ENCODE data around the gene CGB1.
A peak's percentile ranks its signal among the peaks of the same experiment; 100 is the strongest.
"Not testable (repeated sequence)": the region's sequence is repeated elsewhere in the genome, so short reads cannot be mapped to it uniquely, and the experiment has no call there.

CGB1 gene

DNA sequence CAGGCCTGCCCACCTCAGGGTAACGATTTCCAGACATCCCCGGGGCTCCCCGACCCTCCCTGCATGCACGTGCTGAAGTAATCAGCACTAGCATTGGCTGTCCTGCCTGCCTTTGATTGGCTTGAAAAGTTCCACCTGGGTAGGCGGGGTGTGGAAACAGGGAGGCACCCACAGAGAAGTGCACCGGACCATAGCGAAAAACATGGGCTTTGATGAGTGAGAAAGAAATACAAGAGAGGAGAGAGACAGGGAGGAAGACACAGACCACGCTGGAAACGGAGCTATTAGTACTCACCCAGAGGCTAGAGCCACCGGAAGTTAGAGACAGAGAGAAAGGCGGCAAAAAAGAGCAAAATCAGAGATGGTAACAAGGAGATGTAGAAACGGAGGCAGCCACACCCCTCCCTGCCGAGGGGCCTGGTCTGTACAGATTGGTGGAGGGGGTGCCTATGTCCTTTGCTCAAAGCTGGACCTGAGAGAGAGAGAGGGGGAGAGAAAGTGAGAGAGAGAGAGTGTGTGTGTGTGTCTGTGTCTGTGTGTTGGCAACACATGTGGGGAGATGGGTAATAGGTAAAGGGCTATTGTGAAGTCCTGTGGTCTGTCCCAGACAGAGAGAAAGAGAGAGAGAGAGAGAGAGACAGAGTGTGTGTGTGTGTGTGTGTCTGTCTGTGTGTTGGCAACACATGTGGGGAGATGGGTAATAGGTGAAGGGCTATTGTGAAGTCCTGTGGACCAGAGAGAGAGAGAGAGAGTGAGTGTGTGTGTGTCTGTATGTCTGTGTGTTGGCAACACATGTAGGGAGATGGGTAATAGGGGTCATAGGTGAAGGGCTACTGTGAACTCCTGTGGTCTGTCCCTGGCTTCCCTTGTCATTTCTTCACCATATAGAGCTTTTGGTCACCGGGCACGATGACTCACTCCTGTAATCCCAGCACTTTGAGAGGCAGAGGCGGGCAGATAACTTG is 15.5 kb downstream of the CGB1 start:
- no peak for DNase-seq (ENCODE audit: low spot score)

DNA sequence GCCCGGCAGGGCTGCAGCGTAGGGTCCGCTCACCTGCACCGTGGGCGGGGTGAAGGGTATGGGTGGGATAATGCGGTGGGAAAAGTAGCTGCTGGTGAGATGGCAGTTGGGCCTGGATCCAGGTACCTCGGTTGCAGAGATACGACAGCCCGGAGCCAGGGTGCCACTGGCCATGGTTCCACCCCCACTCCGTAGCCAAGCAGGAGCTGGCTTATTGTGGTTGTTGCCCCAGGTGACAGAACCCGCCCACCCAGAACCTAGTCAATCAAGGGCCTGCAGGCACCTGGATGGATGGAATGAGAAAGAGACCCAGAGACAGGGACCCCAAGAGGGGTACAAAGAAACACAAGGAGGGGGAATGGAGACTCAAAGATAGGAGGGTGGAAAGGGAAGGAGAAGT is 16.4 kb downstream of the CGB1 start:
- no peak for DNase-seq (ENCODE audit: low spot score)

DNA sequence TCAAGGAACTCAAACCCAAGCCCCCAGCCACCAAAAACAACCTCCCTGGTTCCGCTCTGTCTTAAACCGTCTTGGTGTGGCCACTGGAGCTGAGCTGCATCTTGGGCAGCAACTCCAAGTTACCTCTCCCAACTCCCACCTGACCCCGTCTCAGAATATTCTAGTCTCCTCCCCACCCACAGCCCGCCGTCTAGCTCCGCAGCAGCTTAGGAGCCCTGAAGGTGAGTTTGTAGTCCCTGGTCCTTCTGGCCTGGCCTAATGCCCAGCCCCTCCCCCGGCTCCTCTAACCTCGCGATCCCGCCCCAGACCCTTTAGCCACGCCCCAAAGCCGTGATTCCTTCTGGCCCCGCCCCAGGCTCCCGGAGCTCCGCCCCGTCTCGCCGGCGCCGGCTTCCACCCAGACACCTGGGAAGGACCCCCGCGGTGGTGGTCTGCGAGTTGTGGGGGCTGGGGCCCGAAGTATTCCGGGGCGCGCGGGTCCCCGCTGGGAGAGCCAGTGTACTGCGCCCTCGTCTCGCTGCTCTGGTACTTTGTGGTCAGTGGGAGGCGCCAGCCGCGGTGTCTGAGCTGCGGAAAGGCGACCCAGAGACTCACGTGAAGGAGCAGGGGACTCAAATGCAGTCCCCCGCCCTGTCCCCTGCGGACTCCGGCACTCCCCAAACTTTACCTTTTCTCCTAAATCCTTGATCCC is 17.3 kb downstream of the CGB1 start:
- DNase-seq (ENCODE audit: low spot score): no peak

DNA sequence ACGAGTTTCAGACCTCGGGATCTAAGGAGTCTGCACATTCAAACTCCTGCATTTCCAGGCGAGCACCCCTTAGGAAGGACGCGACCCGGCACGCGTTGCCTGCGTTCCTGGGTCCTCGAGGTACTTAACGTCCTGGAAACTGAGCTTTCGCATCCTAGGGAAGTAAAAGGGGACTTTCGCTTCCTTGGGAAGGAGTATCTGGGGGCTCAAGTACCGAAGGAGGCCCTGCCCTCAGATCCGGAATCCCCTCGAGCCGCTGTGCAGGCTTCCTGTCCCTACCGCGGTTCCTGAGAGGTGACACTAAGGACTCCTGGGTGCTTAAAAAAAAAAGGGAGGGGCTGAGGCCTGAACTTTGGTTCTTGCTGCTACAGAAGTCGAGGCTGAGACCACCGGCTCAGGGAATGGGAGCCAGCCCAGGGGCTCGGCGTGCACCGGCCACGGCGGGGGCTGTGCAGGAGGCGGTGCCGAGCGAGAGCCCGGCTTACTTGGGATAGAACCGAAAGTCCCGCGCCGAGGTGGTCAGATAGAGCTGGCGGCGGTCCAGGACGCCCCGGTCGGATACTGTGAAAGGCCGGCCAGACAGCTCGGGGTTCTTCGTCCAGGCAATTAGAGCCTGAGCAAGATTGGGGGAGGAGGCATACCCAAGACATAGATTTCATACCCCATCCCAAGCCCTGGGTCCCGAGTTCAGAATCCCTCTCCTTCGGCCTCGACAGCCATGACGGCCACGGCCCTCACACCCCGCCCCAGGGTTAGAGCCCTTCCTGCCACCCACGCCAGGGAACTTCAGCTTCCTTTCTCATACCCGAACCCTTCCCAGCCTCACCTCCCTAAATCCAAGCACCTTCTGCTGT is 18.1 kb downstream of the CGB1 start:
- DNase-seq (ENCODE audit: low spot score): not testable (repeated sequence)

DNA sequence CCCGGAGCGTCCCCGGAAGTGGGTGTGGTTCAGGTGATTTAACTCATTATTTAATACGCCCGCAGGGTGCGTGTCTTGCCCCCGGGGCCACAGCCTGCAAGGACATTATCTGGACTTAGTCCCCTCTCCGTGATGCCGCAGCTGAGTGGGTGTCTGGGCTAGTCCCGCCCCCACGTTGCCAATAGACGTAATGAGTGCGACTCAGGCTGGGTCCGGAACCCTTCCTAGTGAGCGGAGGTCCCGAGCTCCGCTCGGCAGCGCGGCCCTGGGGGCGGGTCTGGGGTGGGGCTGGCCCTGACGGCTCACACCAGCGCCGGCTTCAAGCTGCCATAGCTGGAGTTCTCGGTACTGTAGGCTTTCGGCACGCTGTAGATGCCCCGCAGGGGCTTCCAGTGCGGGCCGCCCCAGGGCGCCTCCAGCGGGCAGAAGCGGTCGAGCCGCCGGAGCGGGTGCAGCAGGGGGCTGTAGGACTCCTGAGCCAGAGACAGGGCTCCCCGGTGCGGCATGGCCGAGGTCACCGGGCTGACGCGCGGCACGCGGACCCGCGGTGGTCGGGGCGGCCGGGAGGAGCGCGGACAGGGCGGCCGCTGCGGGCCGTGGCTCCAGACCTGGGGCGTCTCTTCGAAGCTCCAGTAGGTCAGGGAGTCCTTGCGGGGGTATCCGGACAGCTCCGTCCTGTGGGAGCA is 18.9 kb downstream of the CGB1 start:
- no peak for DNase-seq (ENCODE audit: low spot score)

DNA sequence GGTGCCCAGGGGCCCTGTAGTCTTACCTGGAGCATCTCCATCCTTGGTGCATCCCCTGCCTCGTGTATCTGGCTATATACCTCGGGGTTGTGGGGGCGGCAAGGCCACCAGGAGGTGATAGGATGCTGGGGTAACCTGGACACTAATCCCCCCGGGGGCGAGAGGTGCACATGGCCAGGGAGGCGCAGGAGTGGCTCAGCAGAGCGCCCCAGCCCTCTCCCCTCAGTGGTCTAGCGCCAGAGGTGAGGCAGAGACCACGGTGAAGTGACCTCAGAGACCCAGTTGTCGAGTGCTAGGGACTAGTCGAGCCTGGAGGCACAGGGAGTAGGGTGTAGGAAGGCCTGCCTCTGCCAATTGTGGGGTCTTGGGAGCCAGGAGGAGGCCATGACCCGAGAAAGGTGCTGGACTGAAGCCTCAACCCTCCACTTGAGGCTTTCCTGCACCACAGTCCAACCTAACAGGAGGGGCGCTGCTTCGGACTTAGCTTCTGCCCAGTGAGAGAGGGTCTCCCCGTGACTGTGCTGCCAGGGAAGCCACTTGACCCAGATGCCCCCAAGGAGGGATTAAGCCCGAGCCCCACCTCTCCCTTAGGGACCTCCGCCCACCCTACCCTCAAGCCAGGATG is 19.5 kb downstream of the CGB1 start, which contains the start of gene LHB:
Gene LHB (minus strand): TSS at position 51 of the 625 bp plus-strand sequence. CDS start 10 bp downstream, at position 41.
- no peak for DNase-seq (ENCODE audit: low spot score)

DNA sequence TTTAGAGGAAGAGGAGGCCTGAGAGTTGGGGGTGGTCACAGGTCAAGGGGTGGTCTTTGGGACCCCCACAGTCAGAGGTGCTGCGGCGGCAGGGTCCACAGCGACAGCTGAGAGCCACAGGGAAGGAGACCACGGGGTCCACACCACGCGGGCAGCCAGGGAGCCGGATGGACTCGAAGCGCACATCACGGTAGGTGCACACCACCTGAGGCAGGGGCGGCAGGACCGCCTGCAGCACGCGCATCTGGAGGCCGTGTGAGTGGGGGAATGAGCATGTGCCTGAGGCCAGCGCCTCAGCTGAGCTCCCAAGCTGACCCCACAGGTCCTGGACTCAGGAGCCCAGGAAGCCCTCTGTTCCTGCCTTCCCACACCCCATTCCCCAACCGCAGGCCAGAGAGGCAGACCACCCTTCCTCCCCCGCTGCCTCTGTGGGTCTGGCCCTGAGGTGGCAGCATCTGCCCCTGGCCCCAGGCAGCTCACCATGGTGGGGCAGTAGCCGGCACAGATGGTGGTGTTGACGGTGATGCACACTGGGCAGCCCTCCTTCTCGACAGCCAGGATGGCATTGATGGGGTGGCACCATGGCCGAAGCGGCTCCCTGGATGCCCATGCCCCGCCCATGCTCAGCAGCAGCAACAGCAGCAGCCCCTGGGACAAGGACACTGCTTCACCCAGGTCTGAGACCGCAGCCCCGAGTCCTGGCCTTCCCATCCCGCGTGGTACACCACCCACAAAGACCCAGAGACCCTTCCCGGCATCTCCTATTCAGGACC is 20.4 kb downstream of the CGB1 start:
- no peak for DNase-seq (ENCODE audit: low spot score)

DNA sequence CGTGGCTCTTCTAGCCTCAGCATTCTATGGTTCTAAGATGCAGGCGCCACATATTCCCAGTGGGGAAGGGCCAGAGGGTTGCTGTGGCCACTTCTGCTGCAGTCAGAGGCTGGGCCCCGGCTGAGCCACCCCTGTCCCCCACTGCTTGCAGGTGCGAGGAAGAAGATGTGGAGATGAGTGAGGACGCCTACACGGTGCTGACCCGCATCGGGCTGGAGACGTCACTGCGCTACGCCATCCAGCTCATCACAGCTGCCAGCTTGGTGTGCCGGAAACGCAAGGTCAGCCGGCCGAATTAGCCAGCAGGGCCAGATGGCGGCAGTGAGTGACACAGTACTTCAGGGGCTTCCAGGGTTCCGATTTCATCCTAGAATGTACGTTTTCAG is 21.8 kb downstream of the CGB1 start:
- DNase-seq (ENCODE audit: low spot score): no peak

DNA sequence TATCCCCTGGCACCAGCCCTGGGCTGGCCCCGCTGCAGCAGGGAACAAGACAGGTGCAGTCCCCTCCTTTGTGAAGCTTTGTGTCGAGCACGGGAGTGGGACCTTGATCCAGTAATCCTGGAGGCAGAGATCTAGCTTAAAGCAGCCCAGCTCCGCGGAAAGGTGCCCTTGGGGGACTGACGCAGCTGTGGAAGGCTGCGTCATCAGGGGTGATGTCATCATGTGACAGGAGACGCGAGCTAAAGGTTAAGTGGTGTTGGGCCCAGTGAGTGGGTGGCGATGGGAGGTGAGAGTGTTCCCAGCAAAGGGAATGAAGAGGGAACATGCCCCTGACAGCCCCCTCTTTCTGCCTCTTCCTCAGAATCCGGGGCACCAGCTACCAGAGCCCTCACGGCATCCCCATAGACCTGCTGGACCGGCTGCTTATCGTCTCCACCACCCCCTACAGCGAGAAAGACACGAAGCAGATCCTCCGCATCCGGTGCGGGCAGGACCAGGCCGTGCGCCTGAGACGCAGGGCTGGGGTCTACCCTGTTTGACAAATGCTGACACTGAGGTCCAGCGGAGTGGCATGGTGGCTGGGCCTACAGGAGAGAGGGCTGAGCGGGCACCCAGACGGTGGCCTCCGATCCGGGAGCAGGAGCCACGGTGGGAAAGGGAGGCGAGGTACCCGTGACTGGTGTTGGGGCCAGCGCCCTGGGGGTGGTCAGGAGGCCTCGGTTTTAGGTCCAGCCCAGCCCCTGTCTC is 22.4 kb downstream of the CGB1 start:
- DNase-seq (ENCODE audit: low spot score): no peak

DNA sequence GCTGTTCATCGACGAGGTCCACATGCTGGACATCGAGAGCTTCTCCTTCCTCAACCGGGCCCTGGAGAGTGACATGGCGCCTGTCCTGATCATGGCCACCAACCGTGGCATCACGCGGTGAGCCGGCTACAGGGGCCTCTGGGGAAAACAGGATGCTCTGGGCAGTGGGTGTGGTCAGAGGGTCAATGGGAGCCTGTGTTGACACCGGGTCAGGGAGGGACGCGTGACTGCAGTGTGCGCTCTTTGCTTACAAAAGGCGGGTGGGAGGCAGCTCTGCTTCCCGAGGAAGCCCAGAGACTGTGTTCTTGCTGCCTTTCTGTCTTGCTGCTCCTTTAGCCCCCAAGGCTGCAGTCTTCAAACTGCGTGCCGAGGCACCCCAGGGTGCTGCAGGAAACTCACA is 25.5 kb downstream of the CGB1 start:
- no peak for DNase-seq (ENCODE audit: low spot score)

DNA sequence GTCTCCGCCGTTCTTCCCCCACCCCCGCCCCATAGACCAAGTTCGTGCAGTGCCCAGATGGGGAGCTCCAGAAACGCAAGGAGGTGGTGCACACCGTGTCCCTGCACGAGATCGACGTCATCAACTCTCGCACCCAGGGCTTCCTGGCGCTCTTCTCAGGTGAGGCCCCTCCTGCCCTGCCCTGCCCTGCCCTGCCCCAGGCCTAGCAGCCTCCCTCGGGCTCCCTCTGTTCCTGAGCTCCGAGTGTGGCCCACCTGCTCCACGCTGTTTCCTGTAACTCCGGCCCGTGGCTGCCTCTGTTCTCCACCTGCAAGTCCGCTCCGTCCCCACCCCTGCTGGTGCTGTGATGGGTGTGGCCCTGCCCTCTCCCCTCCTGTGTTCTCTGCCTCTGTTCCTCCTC is 26.2 kb downstream of the CGB1 start:
- no peak for DNase-seq (ENCODE audit: low spot score)

DNA sequence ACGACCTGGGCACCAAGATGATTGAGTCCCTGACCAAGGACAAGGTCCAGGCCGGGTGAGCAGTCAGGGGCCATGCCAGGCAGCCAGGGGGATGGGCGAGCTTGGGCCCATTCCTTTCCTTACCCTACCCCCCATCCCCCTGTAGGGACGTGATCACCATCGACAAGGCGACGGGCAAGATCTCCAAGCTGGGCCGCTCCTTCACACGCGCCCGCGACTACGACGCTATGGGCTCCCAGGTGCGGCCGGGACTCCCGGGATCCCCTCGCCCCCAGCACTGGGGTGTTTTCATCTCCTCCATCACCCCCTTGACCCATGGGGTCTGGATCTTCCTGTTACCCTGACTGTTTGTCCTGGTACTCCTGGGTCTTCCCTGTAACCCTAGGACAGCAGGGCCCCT is 26.9 kb downstream of the CGB1 start:
- no peak for DNase-seq (ENCODE audit: low spot score)

DNA sequence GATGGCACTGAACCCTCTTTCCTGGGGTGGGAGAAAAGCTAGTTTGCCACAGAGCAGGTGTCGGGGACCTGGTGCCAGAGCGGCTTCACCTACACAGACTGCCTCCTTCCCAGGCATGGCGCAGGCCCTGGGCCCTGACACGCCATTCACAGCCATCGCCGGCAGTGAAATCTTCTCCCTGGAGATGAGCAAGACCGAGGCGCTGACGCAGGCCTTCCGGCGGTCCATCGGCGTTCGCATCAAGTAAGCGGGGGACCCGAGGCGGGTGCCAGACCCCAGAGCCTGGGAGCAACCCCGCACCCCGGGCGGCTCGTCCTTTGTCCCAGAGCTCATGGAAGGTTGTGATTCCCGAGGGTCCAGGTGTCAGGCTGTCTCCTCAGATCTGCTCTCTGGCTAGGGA is 29.8 kb downstream of the CGB1 start:
- no peak for DNase-seq (ENCODE audit: low spot score)

DNA sequence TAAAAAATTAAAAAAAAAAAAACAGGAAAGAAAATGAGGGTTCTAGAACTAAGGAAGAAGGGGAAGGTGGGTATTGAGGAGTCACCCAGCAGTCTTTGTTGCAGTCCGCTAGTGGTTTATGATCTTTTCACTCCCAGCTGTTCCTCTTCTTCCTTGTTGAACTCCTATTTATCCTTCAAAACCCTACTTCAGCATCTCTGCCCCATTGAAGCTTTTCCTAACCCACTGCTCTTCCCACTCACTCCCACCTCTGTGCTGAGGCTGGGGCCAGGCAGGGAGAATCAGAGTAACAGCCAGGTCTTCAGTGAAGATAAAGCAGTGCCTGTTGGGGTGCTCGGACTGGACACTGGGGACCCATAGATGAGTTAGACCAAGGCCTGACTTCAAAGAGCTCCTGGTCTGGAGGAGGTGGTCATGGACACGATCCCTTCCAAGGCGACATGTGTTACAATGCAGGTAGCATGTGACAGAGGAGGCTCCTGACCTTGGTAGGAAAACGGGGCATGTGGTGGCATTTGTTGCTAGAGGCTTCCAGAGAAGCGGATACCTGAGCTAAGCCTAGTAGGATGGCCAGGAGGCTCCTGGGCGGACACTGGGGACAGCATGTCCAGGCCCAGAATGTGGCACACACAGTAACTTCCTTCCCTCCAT is 31.6 kb downstream of the CGB1 start:
- no peak for DNase-seq (ENCODE audit: low spot score)

DNA sequence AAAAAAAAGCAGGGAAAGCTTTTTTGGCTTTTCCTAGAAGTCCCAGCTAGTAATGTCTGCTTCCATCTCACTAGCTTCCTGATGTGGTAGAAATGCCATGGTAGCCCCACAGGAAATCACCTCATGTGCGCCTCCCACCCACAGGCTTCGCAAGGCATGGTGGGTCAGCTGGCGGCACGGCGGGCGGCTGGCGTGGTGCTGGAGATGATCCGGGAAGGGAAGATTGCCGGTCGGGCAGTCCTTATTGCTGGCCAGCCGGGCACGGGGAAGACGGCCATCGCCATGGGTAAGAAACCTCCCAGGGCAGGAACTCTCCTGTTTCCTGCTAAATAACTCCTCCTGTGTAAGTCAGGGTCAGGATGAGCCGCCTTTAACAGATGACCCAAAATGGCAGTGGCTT is 32.6 kb downstream of the CGB1 start:
- DNase-seq (ENCODE audit: low spot score): no peak

DNA sequence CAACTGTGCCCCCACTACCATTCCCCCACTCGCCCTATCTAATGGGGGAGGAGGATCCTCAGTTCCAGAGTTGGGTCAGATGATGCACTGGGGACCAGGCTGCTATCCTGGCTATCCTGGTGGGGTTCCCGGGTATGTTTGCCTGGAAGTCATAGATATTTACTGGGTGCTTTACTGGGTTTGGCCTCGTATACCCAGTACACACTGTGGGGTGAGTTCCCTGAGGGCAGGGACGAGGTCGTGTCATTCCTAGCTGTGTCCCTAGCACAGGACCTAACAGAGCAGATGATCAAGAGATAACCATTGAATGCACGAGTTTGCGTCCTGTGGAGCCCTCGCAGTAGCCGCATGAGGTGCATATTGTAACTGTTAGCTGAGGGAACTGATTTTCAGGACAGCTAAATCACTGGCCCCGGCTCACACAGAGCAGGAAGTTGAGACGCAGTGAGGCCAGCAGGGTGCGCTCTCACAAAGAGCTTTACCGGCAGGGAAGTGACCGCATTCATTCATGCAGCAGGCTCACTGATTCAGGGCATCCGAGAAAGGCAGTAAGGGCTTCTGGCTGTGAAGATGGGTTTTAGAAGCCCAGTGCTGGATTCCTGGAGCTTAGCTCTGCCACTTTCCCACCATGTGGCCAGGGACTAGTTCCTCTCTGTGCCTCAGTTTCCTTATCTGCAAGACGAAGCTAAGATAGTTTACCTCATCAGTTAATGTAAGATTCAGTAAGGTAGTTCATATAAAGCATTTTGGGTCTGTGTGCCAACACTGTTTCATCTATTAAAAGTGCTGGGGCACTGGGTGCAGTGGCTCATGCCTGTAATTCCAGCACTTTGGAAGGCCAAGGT is 37.0 kb downstream of the CGB1 start:
- peak; percentile 49 for DNase-seq (ENCODE audit: low spot score)

DNA sequence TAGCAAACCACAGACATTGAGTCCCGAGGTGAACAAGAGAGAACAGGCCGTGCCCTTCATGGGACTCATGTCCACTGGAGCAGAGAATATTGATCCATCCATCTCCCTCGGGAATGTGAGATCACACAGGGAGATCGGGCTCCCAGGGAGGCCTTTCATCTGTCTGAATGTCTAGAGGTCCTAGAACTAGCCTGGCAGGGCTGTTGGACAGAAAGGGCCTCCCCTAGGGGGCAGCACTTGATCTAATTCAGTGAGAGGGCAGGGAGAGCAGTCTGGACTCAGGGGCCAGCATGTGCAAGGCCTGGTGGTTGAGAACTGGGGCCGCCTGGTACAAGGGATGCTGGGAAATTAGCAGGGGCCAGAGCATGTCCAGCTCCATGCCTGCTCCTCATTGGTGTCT is 38.7 kb downstream of the CGB1 start:
- peak; percentile 66 for DNase-seq (ENCODE audit: low spot score)

DNA sequence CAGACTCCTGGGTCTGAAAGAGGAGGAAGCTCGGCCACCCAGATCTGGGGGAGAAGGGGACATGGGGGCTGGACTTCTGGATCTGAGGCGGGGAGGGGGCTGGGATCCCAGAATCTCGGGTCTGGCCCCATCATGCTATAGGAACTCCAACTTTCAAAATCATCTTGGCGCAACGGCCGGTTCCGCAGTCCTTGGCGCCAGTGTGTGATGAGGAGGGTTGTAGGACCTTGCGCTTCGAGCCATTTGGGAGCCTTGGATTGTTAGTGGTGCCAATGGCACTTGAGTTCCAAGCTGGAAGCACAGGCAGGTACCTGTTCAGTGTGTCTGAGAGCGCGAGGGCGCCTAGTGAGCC is 42.7 kb downstream of the CGB1 start:
- no peak for DNase-seq (ENCODE audit: low spot score)

All from hematopoietic multipotent progenitor cell treated with erythropoietin and hydrocortisone succinate and interleukin-3 and kit ligand, for 17 days (in vitro differentiated cells).